K562 (cell line): ENCODE data around the gene ACAT2. TPM values are rescaled to one million over a fixed set of nuclear protein-coding genes. Genes with fewer than 3 reads are reported as not detected.
A peak's percentile ranks its signal among the peaks of the same experiment; 100 is the strongest.

Experiments
- JUN ChIP-seq, 2 experiments: sonication (generic) in 1 of 2; formaldehyde crosslinking in 1 of 2; IDR thresholded peaks; 2 replicates each; pipeline versions ENCODE4 v1.6.1 to v1.8.0; 2012 to 2022; ENCODE audit warnings: borderline replicate concordance in 2 of 2, mild to moderate bottlenecking in 2 of 2, improper control_type of control experiment in 1 of 2, low read depth in 1 of 2, low read length in 1 of 2, missing genetic modification reagents in 1 of 2
- MBD2 ChIP-seq: sonication (generic); IDR thresholded peaks from 2 replicates; pipeline ENCODE4 v1.6.1; 2016; ENCODE audit warnings: low read depth, borderline replicate concordance
- NR1H2 ChIP-seq: sonication (generic); formaldehyde crosslinking; IDR thresholded peaks from 2 replicates; pipeline ENCODE4 v1.4.0; 2020; ENCODE audit warnings: mild to moderate bottlenecking, missing genetic modification reagents
- NR2C2 ChIP-seq, 2 experiments: fragments of 200-800 bp in 1 of 2; sonication (Bioruptor generic) in 1 of 2; sonication (generic) in 1 of 2; formaldehyde crosslinking in 1 of 2; IDR thresholded peaks; 2 replicates each; pipeline versions ENCODE4 v1.6.1 to v1.8.0; 2016 to 2022; ENCODE audit warnings: mild to moderate bottlenecking in 1 of 2, missing compliant biosample characterization in 1 of 2, missing genetic modification characterization in 1 of 2, missing genetic modification reagents in 1 of 2
- PTTG1 ChIP-seq: fragments of 450-650 bp; IDR thresholded peaks from 2 replicates; pipeline ENCODE4 v1.6.1; 2016; ENCODE audit warnings: low read depth, mild to moderate bottlenecking, missing genetic modification characterization, missing compliant biosample characterization
- ZC3H4 ChIP-seq: sonication (generic); formaldehyde crosslinking; IDR thresholded peaks from 2 replicates; pipeline ENCODE4 v1.9.0; 2021; ENCODE audit warnings: missing genetic modification reagents, borderline replicate concordance
- polyA plus RNA-seq, 8 experiments: library from polyadenylated mRNA; depleted of rRNA in 4 of 8; stranded (reverse) in 5 of 8; unstranded in 3 of 8; fragments of >200 nt; fragmentation: Nextera tagmentation in 2 of 8; fragmentation: Illumina TruSeq in 1 of 8; extraction: Ambion mirVana in 2 of 8; extraction: Trizol in 1 of 8; gene quantifications; 2 replicates each; pipeline versions ENCODE4 v1.2.1 to v1.2.3, GENCODE V29; 2011 to 2014; ENCODE audit warnings: inconsistent platforms in 1 of 8, missing spikeins in 1 of 8
- total RNA-seq, 7 experiments: library from RNA; depleted of rRNA in 6 of 7; stranded (reverse); fragments of >200 nt in 6 of 7; fragmentation: Illumina TruSeq in 2 of 7; extraction: Trizol in 2 of 7; gene quantifications; 2 replicates each; pipeline versions ENCODE4 v1.2.1 to v1.2.3, GENCODE V29; 2011 to 2021; ENCODE audit warnings: low replicate concordance in 1 of 7
- TF ChIP-seq, protein P1 (sequence below): fragments of 450-650 bp; IDR thresholded peaks from 2 replicates; pipeline ENCODE4 v1.6.1; 2016; ENCODE audit warnings: mild to moderate bottlenecking, moderate library complexity
- TF ChIP-seq, protein P2 (sequence below): sonication (generic); formaldehyde crosslinking; IDR thresholded peaks from 2 replicates; pipeline ENCODE4 v1.9.0; 2022; ENCODE audit warnings: mild to moderate bottlenecking, missing genetic modification reagents

ACAT2 gene
- total and polyA plus RNA-seq, 9 of the 15 experiments (the other 6 are each of a cell fraction or from before 2014, with no cell fraction given) = 63.0 to 309 (median 144) TPM

DNA sequence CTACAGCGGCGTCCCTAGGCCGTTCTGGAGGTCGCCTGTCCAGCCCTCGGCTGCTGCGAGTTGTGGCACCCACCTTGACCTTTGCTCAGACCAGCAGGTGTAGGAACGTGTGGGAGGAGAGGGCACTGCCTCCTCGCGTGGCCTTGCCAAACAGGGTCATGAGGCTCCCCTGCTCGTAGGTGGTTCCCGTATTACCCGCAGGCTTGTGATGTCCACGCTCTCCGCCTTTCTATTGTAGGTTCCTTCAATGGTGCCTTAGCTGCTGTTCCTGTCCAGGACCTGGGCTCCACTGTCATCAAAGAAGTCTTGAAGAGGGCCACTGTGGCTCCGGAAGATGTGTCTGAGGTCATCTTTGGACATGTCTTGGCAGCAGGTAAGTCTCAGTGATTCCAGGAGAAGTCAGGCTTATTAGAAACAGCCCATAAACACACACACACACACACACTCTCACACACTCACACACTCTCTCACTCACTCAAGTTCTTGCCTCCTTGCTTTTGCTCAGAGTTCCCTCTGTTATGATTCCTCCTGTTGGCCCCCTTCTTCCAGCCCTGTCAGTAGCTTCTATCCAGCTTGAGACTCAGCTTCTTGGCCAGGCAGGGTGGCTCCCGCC is 942 bp downstream of the ACAT2 start (continued):
- TF ChIP-seq JUN (IDR thresholded peaks at IDR 0.05; ENCODE audit: borderline replicate concordance, low read depth, low read length) (no peak), JUN (CRISPR knock-in tag; IDR thresholded peaks at IDR 0.05; ENCODE audit: borderline replicate concordance) (peak; percentile 30; the same call in 1 of the 2 replicates), ZC3H4 (peak; percentile 82; the same call in 1 of the 2 replicates), MBD2 (no peak), NR1H2 (0 out of 2 replicates have a peak, but pooled peaks have one; percentile 55), PTTG1 (tag) (no peak), NR2C2 (CRISPR knock-in tag; IDR thresholded peaks at IDR 0.05) (0 out of 2 replicates have a peak, but pooled peaks have one; percentile 37), NR2C2 (tag; IDR thresholded peaks at IDR 0.05) (no peak)
- TF ChIP-seq, protein P1, sequence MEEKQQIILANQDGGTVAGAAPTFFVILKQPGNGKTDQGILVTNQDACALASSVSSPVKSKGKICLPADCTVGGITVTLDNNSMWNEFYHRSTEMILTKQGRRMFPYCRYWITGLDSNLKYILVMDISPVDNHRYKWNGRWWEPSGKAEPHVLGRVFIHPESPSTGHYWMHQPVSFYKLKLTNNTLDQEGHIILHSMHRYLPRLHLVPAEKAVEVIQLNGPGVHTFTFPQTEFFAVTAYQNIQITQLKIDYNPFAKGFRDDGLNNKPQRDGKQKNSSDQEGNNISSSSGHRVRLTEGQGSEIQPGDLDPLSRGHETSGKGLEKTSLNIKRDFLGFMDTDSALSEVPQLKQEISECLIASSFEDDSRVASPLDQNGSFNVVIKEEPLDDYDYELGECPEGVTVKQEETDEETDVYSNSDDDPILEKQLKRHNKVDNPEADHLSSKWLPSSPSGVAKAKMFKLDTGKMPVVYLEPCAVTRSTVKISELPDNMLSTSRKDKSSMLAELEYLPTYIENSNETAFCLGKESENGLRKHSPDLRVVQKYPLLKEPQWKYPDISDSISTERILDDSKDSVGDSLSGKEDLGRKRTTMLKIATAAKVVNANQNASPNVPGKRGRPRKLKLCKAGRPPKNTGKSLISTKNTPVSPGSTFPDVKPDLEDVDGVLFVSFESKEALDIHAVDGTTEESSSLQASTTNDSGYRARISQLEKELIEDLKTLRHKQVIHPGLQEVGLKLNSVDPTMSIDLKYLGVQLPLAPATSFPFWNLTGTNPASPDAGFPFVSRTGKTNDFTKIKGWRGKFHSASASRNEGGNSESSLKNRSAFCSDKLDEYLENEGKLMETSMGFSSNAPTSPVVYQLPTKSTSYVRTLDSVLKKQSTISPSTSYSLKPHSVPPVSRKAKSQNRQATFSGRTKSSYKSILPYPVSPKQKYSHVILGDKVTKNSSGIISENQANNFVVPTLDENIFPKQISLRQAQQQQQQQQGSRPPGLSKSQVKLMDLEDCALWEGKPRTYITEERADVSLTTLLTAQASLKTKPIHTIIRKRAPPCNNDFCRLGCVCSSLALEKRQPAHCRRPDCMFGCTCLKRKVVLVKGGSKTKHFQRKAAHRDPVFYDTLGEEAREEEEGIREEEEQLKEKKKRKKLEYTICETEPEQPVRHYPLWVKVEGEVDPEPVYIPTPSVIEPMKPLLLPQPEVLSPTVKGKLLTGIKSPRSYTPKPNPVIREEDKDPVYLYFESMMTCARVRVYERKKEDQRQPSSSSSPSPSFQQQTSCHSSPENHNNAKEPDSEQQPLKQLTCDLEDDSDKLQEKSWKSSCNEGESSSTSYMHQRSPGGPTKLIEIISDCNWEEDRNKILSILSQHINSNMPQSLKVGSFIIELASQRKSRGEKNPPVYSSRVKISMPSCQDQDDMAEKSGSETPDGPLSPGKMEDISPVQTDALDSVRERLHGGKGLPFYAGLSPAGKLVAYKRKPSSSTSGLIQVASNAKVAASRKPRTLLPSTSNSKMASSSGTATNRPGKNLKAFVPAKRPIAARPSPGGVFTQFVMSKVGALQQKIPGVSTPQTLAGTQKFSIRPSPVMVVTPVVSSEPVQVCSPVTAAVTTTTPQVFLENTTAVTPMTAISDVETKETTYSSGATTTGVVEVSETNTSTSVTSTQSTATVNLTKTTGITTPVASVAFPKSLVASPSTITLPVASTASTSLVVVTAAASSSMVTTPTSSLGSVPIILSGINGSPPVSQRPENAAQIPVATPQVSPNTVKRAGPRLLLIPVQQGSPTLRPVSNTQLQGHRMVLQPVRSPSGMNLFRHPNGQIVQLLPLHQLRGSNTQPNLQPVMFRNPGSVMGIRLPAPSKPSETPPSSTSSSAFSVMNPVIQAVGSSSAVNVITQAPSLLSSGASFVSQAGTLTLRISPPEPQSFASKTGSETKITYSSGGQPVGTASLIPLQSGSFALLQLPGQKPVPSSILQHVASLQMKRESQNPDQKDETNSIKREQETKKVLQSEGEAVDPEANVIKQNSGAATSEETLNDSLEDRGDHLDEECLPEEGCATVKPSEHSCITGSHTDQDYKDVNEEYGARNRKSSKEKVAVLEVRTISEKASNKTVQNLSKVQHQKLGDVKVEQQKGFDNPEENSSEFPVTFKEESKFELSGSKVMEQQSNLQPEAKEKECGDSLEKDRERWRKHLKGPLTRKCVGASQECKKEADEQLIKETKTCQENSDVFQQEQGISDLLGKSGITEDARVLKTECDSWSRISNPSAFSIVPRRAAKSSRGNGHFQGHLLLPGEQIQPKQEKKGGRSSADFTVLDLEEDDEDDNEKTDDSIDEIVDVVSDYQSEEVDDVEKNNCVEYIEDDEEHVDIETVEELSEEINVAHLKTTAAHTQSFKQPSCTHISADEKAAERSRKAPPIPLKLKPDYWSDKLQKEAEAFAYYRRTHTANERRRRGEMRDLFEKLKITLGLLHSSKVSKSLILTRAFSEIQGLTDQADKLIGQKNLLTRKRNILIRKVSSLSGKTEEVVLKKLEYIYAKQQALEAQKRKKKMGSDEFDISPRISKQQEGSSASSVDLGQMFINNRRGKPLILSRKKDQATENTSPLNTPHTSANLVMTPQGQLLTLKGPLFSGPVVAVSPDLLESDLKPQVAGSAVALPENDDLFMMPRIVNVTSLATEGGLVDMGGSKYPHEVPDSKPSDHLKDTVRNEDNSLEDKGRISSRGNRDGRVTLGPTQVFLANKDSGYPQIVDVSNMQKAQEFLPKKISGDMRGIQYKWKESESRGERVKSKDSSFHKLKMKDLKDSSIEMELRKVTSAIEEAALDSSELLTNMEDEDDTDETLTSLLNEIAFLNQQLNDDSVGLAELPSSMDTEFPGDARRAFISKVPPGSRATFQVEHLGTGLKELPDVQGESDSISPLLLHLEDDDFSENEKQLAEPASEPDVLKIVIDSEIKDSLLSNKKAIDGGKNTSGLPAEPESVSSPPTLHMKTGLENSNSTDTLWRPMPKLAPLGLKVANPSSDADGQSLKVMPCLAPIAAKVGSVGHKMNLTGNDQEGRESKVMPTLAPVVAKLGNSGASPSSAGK = peak; percentile 42; the same call in 1 of the 2 replicates
- TF ChIP-seq, protein P2, sequence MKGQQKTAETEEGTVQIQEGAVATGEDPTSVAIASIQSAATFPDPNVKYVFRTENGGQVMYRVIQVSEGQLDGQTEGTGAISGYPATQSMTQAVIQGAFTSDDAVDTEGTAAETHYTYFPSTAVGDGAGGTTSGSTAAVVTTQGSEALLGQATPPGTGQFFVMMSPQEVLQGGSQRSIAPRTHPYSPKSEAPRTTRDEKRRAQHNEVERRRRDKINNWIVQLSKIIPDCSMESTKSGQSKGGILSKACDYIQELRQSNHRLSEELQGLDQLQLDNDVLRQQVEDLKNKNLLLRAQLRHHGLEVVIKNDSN (CRISPR knock-in tag) = 0 out of 2 replicates have a peak, but pooled peaks have one; percentile 1
- TF ChIP-seq, all 486 proteins: peak for 15
